Measurements from ENCODE around the gene SLC46A3.

SLC46A3 gene

DNA sequence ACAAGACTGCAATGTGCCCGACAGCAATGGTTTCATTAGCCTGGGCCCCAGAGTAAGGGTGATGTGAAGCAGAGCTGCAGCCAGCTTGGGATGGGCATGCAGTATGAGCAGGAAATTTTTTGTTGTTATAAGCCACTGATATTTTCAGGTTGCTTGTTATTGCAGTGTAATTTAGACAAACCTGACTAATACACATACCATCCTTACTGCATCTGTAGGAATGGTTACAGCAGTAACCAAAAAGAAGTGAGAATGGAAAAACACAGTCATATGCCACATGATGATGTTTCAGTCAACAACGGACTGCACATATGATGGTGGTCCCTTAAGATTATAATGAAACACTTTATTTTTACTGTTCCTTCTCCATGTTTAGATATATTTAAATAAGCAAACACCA is 68.5 kb downstream of the SLC46A3 start:
- POLR2A ChIA-PET: no interaction called here
- CTCF ChIA-PET: interaction anchor here (1.4 kb wide), 1 partner anchor 9 kb away, joined by 4 read pairs; no protein-coding TSS in a partner anchor
- TF ChIP-seq, protein P1, sequence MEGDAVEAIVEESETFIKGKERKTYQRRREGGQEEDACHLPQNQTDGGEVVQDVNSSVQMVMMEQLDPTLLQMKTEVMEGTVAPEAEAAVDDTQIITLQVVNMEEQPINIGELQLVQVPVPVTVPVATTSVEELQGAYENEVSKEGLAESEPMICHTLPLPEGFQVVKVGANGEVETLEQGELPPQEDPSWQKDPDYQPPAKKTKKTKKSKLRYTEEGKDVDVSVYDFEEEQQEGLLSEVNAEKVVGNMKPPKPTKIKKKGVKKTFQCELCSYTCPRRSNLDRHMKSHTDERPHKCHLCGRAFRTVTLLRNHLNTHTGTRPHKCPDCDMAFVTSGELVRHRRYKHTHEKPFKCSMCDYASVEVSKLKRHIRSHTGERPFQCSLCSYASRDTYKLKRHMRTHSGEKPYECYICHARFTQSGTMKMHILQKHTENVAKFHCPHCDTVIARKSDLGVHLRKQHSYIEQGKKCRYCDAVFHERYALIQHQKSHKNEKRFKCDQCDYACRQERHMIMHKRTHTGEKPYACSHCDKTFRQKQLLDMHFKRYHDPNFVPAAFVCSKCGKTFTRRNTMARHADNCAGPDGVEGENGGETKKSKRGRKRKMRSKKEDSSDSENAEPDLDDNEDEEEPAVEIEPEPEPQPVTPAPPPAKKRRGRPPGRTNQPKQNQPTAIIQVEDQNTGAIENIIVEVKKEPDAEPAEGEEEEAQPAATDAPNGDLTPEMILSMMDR (IDR thresholded peaks at IDR 0.05; ENCODE audit: control extremely low read depth, extremely low read depth, low read depth, missing control alignments): no peak
- no peak for DNase-seq (ENCODE audit: extremely low spot score)

All from GM10248 (cell line).